Loucy (cell line): Measurements from ENCODE around the gene A1CF.
A peak's percentile ranks its signal among the peaks of the same experiment; 100 is the strongest.
"Not testable (repeated sequence)": the region's sequence is repeated elsewhere in the genome, so short reads cannot be mapped to it uniquely, and the experiment has no call there.

Experiments
- H2AFZ ChIP-seq: fragments of 200-600 bp; sonication (generic); 2 replicates; pipeline ENCODE4 v1.6.0; 2016; ENCODE audit warnings: antibody characterized with exemption, mild to moderate bottlenecking, low read length, moderate library complexity
- H3F3A ChIP-seq: fragments of 200-600 bp; 2 replicates; pipeline ENCODE4 v1.6.0; 2016; ENCODE audit warnings: antibody characterized with exemption, low read depth, mild to moderate bottlenecking
- H3K27me3 ChIP-seq: fragments of 200-600 bp; sonication (generic); 2 replicates; pipeline ENCODE4 v1.6.1; 2014; ENCODE audit warnings: low read length, mild to moderate bottlenecking; ENCODE audit not compliant: insufficient read depth, poor library complexity, severe bottlenecking
- H3K36me3 ChIP-seq: fragments of 200-600 bp; sonication (generic); 2 replicates; pipeline ENCODE4 v1.6.1; 2016; ENCODE audit warnings: low read length; ENCODE audit not compliant: insufficient read depth
- H3K4me1 ChIP-seq: fragments of 200-600 bp; sonication (generic); 2 replicates; pipeline ENCODE4 v1.5.1; 2014; ENCODE audit warnings: low read length, mild to moderate bottlenecking; ENCODE audit not compliant: insufficient read depth, poor library complexity, severe bottlenecking
- H3K4me2 ChIP-seq: fragments of 200-600 bp; sonication (generic); 2 replicates; pipeline ENCODE4 v1.6.0; 2014; ENCODE audit warnings: antibody characterized with exemption, low read length, low read depth, mild to moderate bottlenecking; ENCODE audit not compliant: poor library complexity, severe bottlenecking
- H3K4me3 ChIP-seq: fragments of 200-600 bp; sonication (generic); 2 replicates; pipeline ENCODE4 v1.5.1; 2014; ENCODE audit warnings: low read length, mild to moderate bottlenecking, mixed read lengths; ENCODE audit not compliant: poor library complexity, severe bottlenecking
- H3K79me2 ChIP-seq: fragments of 200-600 bp; sonication (generic); 2 replicates; pipeline ENCODE4 v1.6.1; 2014; ENCODE audit warnings: low read length; ENCODE audit not compliant: insufficient read depth
- H3K9ac ChIP-seq: fragments of 200-600 bp; sonication (generic); 2 replicates; pipeline ENCODE4 v1.6.0; 2014; ENCODE audit warnings: mild to moderate bottlenecking, low read depth, low read length, moderate library complexity; ENCODE audit not compliant: poor library complexity, severe bottlenecking
- H3K9me2 ChIP-seq: fragments of 200-600 bp; sonication (generic); replicated peaks from 2 replicates; pipeline ENCODE4 v1.6.1; 2016; ENCODE audit warnings: low read depth, low read length, mixed read lengths
- H3K9me3 ChIP-seq: fragments of 200-600 bp; sonication (generic); 2 replicates; pipeline ENCODE4 v1.6.1; 2014; ENCODE audit warnings: mild to moderate bottlenecking, antibody characterized with exemption, low read length, low read depth; ENCODE audit not compliant: insufficient read depth
- H4K20me1 ChIP-seq: fragments of 200-600 bp; sonication (generic); 2 replicates; pipeline ENCODE4 v1.6.0; 2014; ENCODE audit warnings: antibody characterized with exemption, low read length, mild to moderate bottlenecking; ENCODE audit not compliant: insufficient read depth, poor library complexity, severe bottlenecking
- EZH2phosphoT487 ChIP-seq: fragments of 200-600 bp; IDR thresholded peaks from 2 replicates; pipeline ENCODE4 v1.6.1; 2018; ENCODE audit warnings: antibody characterized with exemption, mild to moderate bottlenecking, moderate library complexity, borderline replicate concordance
- TF ChIP-seq, protein P1 (sequence below): fragments of 200-600 bp; sonication (generic); conservative IDR thresholded peaks from 2 replicates; pipeline ENCODE4 v1.5.1; 2014; ENCODE audit warnings: mild to moderate bottlenecking, antibody characterized with exemption, low read length

Gene A1CF

DNA sequence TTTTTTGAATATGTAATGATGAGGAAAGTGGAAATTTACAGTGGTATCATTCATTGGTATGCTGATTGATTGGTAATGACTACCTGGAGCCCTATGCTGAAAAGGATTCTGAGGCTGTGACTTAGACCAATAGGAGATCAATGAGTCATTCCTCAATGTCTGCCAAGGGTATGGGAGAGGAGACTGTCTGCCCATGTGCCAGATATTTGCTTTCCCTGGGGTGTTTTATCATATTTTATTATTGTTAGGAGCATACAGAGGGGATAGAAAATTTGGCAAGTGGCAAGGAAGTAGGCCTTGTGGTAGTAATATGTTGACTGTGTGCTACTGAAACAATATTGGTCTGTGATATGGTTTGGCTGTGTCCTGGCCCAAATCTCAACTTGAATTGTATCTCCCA, 90.9 kb downstream of the A1CF start:
- Histone ChIP-seq H3K79me2 (no peaks in the 10 kb centered on the region), H3K36me3 (no peaks in the 10 kb centered on the region), H3F3A (no peaks in the 10 kb centered on the region), H4K20me1 (no peaks in the 10 kb centered on the region), H2AFZ (no peak overlapping the region), H3K27me3 (no peaks in the 10 kb centered on the region), H3K4me3 (no peak overlapping the region), H3K9me2 (no peaks in the 10 kb centered on the region), H3K4me1 (no peaks in the 10 kb centered on the region), H3K4me2 (no peak overlapping the region), H3K9ac (no peak overlapping the region), H3K9me3 (no peaks in the 10 kb centered on the region)
- TF ChIP-seq EZH2phosphoT487, result no peak
- TF ChIP-seq, protein P1, sequence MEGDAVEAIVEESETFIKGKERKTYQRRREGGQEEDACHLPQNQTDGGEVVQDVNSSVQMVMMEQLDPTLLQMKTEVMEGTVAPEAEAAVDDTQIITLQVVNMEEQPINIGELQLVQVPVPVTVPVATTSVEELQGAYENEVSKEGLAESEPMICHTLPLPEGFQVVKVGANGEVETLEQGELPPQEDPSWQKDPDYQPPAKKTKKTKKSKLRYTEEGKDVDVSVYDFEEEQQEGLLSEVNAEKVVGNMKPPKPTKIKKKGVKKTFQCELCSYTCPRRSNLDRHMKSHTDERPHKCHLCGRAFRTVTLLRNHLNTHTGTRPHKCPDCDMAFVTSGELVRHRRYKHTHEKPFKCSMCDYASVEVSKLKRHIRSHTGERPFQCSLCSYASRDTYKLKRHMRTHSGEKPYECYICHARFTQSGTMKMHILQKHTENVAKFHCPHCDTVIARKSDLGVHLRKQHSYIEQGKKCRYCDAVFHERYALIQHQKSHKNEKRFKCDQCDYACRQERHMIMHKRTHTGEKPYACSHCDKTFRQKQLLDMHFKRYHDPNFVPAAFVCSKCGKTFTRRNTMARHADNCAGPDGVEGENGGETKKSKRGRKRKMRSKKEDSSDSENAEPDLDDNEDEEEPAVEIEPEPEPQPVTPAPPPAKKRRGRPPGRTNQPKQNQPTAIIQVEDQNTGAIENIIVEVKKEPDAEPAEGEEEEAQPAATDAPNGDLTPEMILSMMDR, result no peak

DNA sequence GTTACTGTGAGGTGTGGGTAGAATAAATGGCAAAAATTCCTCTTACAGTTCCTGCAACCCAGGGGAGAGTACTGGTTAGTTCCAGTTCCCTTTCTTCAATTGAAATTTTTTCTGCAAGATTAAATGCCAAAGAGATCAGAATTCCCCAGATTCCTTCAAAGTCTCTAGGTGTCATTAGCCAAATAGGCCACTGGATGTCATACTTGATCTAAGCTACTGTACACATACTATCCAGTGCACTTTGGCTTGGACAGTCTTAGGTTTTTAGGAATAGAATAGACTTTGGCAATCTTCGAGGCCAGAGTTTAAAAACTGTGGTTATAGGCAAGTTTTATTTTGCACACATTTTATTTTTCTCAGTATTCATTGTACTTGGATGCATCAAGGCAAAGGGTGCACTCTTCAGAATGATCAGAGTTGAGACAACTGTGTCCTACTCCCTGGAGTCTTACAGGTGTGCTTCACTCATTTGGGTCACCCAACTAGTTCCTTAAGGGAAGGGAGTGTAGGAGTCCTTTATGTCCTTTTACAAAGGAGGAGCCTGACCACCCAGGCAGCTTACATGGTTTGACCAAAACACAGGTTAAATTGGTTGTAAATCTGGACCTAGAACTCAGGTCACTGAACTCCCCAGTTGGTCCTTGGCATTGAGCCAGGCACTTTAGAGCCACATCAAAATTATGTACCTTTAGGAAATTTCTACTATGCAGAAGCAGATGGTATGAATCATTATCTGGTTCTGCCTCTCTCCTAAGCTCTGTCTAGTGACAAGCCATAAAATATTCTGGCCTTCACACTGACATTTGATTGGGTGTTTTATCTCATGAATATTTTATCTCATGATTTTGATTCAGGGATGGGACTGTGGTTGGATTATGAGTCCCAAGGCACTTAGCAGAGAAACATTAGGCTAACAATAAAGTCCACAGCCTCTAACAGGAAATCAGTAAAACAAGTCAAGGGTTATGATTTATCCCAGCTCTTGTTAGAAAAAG, 96.2 kb downstream of the A1CF start:
- no peaks in the 10 kb centered on the region for H3K9me3 ChIP-seq
- no peaks in the 10 kb centered on the region for H3K4me1 ChIP-seq
- H3K36me3 ChIP-seq, result no peaks in the 10 kb centered on the region
- no peaks in the 10 kb centered on the region for H3F3A ChIP-seq
- no peak for TF ChIP-seq EZH2phosphoT487
- TF ChIP-seq, protein P1, result peak; percentile 54
- H3K9ac ChIP-seq, result no peak overlapping the region
- H3K27me3 ChIP-seq, result no peaks in the 10 kb centered on the region
- H3K4me2 ChIP-seq, result no peak overlapping the region
- no peak overlapping the region for H3K4me3 ChIP-seq
- no peaks in the 10 kb centered on the region for H3K79me2 ChIP-seq
- H2AFZ ChIP-seq, result no peak overlapping the region
- H4K20me1 ChIP-seq, result no peaks in the 10 kb centered on the region
- no peaks in the 10 kb centered on the region for H3K9me2 ChIP-seq

DNA sequence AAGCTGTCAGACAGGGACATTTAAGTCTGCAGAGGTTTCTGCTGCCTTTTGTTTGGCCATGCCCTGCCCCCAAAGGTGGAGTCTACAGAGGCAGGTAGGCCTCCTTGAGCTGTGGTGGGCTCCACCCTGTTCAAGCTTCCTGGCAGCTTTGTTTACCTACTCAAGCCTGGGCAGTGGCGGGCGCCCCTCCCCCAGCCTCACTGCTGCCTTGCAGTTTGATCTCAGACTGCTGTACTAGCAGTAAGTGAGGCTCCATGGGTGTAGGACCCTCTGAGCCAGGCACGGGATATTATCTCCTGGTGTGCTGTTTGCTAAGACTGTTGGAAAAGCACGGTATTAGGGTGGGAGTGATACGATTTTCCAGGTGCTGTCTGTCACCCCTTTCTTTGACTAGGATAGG, 97.5 kb downstream of the A1CF start:
- H3K9ac ChIP-seq, H4K20me1 ChIP-seq, H3F3A ChIP-seq, H3K4me3 ChIP-seq, H3K27me3 ChIP-seq, H2AFZ ChIP-seq, H3K79me2 ChIP-seq, H3K4me2 ChIP-seq, H3K4me1 ChIP-seq, H3K9me2 ChIP-seq, H3K9me3 ChIP-seq, H3K36me3 ChIP-seq: not testable (repeated sequence)

DNA sequence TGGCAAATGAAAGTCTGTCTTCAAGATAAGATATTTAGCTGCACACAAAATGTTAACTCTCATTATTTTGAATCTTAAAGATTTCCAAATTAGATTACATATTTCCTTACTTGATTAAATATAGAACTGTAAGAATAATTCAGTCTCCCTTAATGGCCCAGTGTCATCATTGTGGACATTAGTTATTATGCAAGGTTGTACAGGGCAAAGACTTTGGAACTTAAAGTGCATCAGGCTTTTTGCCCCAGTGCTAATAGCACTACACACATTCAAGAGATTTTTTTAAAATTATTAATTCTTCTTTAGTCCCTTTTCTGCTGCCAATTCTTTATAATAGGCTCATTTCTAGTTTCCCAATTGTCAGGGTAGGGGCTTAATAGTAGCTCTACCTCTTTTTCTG, 103.4 kb downstream of the A1CF start:
- not testable (repeated sequence) for H2AFZ ChIP-seq, H3K9ac ChIP-seq, H4K20me1 ChIP-seq, H3K9me2 ChIP-seq, H3K4me1 ChIP-seq, H3K9me3 ChIP-seq, H3K4me3 ChIP-seq, H3K79me2 ChIP-seq, H3F3A ChIP-seq, H3K36me3 ChIP-seq, H3K4me2 ChIP-seq, H3K27me3 ChIP-seq

DNA sequence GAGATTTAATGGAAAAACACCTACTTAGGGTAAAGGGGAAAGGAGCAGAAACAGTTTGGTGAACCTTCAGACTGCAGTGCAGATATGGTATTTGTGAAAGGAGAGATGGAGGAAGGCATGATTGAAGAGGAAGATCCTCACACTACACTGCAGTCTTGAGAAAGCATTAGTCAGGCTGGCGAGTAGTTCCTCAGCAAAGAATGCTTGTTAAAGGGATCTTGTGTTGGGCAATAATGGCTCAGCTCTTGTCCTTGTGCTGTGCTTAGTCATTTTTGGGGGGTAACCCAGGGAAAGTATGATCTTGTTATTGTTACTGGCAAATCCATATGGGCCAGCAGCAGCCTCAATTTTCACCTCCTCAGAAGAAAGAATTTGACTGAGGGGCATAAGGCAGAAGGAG, 105.4 kb downstream of the A1CF start:
- not testable (repeated sequence) for H3F3A ChIP-seq, H3K9me2 ChIP-seq, H3K9me3 ChIP-seq, H2AFZ ChIP-seq, H3K4me3 ChIP-seq, H3K27me3 ChIP-seq, H3K9ac ChIP-seq, H3K36me3 ChIP-seq, H4K20me1 ChIP-seq, H3K4me2 ChIP-seq, H3K79me2 ChIP-seq, H3K4me1 ChIP-seq

DNA sequence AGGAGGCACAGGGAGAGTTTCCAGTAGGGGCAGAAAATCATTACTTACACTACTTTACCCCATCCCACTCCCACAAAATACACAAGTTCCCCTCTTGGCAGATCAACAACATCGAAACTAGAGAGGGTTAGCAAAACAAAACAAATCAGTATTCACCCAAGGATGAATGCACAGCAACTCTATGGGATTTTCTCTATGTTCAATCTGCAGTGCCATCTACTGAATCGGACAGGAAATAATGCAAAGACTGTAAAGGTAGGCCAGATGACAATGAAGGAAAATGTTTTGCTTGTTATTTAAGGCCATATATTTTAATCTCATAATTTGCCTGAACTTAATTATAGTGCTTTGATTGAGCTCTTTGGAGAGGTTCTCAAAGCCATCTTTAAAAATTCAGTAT, 110.6 kb downstream of the A1CF start:
- not testable (repeated sequence) for H3K27me3 ChIP-seq, H3K4me2 ChIP-seq, H3F3A ChIP-seq, H3K9me3 ChIP-seq, H3K9me2 ChIP-seq, H3K9ac ChIP-seq, H3K4me1 ChIP-seq, H4K20me1 ChIP-seq, H2AFZ ChIP-seq, H3K4me3 ChIP-seq, H3K79me2 ChIP-seq, H3K36me3 ChIP-seq
